ENCODE data around the gene CPPED1. TPM values are rescaled to one million over a fixed set of nuclear protein-coding genes. Genes with fewer than 3 reads are reported as not detected.

The CPPED1 gene
- total RNA-seq, 2 experiments from 2014 or later = 1.4 to 2.3 TPM

GRCh38 chr16:12646490-12647274 is 157.0 kb downstream of the CPPED1 start:
- CTCF ChIA-PET = no interaction called here
- Mint-ChIP-seq H3K27ac (peak overlapping the region; percentile 22), H3K27me3 (no peaks in the 10 kb centered on the region), H3K4me1 (ENCODE audit: low read depth) (peaks cover 19% of the 10 kb centered on the region), H3K36me3 (ENCODE audit: low read depth) (no peaks in the 10 kb centered on the region), H3K9me3 (peaks cover 6% of the 10 kb centered on the region), H3K4me3 (no peak overlapping the region)
- Histone ChIP-seq H3K27me3 (ENCODE audit: control insufficient read depth in 1 of 2, insufficient read depth in 2 of 2, low read length in 2 of 2) (no peaks in the 10 kb centered on the region), H3K9me3 (ENCODE audit: control insufficient read depth in 1 of 2, insufficient read depth in 1 of 2, low read length in 2 of 2) (no peaks in the 10 kb centered on the region), H3K36me3 (ENCODE audit: insufficient read depth, low read length) (no peaks in the 10 kb centered on the region), H3K27ac (ENCODE audit: low read depth in 1 of 2, low read length in 2 of 2) (no peak overlapping the region), H3K4me3 (ENCODE audit: low read length) (no peak overlapping the region), H3K4me1 (ENCODE audit: insufficient read depth, low read length) (peaks cover 5% of the 10 kb centered on the region)
- POLR2A ChIA-PET = no interaction called here
- peak in 3 of 14 experiments; percentile 15 for DNase-seq
- peak; percentile 39 for ATAC-seq (ENCODE audit: poor library complexity)
- intact Hi-C loops (cut with DNase I, micrococcal nuclease) = no loop called here
- no peak for TF ChIP-seq CTCF (IDR thresholded peaks at IDR 0.05)

- DNase-seq (no peak), ATAC-seq (ENCODE audit: poor library complexity) (no peak)
- Mint-ChIP-seq H3K4me1 (ENCODE audit: low read depth) (peaks cover 19% of the 10 kb centered on the region), H3K27me3 (no peaks in the 10 kb centered on the region), H3K9me3 (peaks cover 6% of the 10 kb centered on the region), H3K27ac (no peak overlapping the region), H3K36me3 (ENCODE audit: low read depth) (no peaks in the 10 kb centered on the region), H3K4me3 (no peak overlapping the region)
- TF ChIP-seq CTCF (IDR thresholded peaks at IDR 0.05) = no peak
- Histone ChIP-seq H3K4me1 (ENCODE audit: insufficient read depth, low read length) (peaks cover 5% of the 10 kb centered on the region), H3K27ac (ENCODE audit: low read depth in 1 of 2, low read length in 2 of 2) (no peak overlapping the region), H3K4me3 (ENCODE audit: low read length) (no peak overlapping the region), H3K36me3 (ENCODE audit: insufficient read depth, low read length) (no peaks in the 10 kb centered on the region), H3K9me3 (ENCODE audit: control insufficient read depth in 1 of 2, insufficient read depth in 1 of 2, low read length in 2 of 2) (no peaks in the 10 kb centered on the region), H3K27me3 (ENCODE audit: control insufficient read depth in 1 of 2, insufficient read depth in 2 of 2, low read length in 2 of 2) (no peaks in the 10 kb centered on the region)
- POLR2A ChIA-PET = no interaction called here
- intact Hi-C loops (cut with DNase I, micrococcal nuclease) = no loop called here
- CTCF ChIA-PET = no interaction called here
These were observed 157.6 kb downstream of the CPPED1 start for GRCh38 chr16:12646098-12646489.

GRCh38 chr16:12643034-12643455 is 160.6 kb downstream of the CPPED1 start:
- no peak overlapping the region for H3K27ac ChIP-seq (ENCODE audit: low read depth in 1 of 2, low read length in 2 of 2)
- DNase-seq = no peak
- no peak for TF ChIP-seq CTCF (IDR thresholded peaks at IDR 0.05)
- Mint-ChIP-seq H3K4me1 (ENCODE audit: low read depth) (peaks cover 19% of the 10 kb centered on the region), H3K9me3 (peaks cover 6% of the 10 kb centered on the region), H3K36me3 (ENCODE audit: low read depth) (no peaks in the 10 kb centered on the region), H3K27ac (no peak overlapping the region), H3K4me3 (no peak overlapping the region), H3K27me3 (no peaks in the 10 kb centered on the region)
- ATAC-seq (ENCODE audit: poor library complexity) = no peak
- peaks cover 5% of the 10 kb centered on the region for H3K4me1 ChIP-seq (ENCODE audit: insufficient read depth, low read length)
- H3K9me3 ChIP-seq (ENCODE audit: control insufficient read depth in 1 of 2, insufficient read depth in 1 of 2, low read length in 2 of 2) = no peaks in the 10 kb centered on the region
- H3K27me3 ChIP-seq (ENCODE audit: control insufficient read depth in 1 of 2, insufficient read depth in 2 of 2, low read length in 2 of 2) = no peaks in the 10 kb centered on the region
- H3K36me3 ChIP-seq (ENCODE audit: insufficient read depth, low read length) = no peaks in the 10 kb centered on the region
- CTCF ChIA-PET = no interaction called here
- no peak overlapping the region for H3K4me3 ChIP-seq (ENCODE audit: low read length)
- intact Hi-C loops (cut with DNase I, micrococcal nuclease) = no loop called here
- POLR2A ChIA-PET = no interaction called here

Measured in CD4-positive, alpha-beta T cell (primary cell).